Measurements from ENCODE around the gene PDIA6.

PDIA6 gene

DNA sequence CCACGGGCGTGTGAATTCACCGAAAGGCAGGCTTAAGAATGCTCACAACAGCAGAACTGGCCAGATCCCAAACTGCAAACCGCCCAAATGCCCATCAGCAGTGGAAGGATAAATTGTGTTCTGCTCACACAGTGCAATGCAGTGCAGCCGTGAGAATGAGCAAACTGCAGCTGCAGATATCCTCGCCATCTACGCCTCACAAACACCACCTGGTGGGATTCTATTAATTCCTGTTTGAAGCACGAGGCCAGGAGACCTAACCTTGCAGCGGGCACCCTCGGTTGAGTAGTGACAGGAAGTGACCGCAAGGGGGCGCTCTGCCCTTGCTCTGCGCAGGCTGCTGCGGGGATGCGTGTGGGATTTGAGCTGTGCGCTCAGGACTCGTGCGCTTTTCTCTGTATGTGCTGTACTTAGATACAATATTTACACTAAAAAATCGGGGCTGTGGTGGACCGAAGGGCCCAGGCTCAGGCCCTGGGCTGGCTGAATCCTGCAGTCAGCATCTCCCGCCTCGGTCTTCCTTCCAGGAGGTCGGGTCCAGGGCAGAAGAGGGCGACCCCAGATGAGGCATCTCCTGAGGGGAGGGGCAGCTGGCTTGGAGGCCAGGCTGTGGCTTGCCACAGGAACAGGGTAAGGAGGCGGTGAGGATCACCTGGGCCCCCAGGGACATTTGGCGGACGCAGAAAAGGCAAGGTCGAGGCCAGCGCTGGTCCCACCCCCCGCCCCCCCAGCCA lies 19.8 kb upstream of the PDIA6 start:
- TF ChIP-seq, protein P1, sequence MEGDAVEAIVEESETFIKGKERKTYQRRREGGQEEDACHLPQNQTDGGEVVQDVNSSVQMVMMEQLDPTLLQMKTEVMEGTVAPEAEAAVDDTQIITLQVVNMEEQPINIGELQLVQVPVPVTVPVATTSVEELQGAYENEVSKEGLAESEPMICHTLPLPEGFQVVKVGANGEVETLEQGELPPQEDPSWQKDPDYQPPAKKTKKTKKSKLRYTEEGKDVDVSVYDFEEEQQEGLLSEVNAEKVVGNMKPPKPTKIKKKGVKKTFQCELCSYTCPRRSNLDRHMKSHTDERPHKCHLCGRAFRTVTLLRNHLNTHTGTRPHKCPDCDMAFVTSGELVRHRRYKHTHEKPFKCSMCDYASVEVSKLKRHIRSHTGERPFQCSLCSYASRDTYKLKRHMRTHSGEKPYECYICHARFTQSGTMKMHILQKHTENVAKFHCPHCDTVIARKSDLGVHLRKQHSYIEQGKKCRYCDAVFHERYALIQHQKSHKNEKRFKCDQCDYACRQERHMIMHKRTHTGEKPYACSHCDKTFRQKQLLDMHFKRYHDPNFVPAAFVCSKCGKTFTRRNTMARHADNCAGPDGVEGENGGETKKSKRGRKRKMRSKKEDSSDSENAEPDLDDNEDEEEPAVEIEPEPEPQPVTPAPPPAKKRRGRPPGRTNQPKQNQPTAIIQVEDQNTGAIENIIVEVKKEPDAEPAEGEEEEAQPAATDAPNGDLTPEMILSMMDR (IDR thresholded peaks at IDR 0.05; ENCODE audit: extremely low read depth, missing control alignments): peak; percentile 79
- DNase-seq (ENCODE audit: low spot score): peak; percentile 88

DNA sequence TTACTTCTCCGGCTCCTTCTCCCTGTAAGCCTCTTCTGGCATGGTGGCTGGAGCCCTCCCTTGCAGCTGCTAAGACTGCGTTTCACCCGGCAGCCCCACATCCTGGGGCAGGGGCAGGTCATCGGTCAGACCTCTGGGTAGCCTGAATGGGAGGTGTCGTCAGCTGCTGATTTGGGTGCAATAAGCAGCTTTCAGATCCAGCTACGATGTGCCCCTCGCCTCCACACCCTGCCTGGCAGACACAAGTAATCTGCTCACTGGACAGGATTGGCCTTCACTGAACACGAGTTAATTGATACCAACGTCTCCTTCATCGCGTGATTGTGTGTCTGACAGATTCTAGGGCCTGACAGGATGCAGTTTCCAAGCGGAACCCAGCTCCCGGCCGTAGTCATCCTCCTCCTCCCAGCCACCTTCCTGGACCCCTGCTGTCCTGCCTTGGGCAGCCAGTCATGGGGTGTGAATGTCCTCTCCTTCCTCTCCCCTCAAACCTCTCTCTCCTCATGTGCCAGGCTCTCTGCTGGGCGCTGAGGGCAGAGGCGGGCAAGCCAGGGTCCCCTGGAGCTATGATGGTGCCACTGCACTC lies 18.9 kb upstream of the PDIA6 start:
- TF ChIP-seq, protein P1 (IDR thresholded peaks at IDR 0.05; ENCODE audit: extremely low read depth, missing control alignments): no peak
- no peak for DNase-seq (ENCODE audit: low spot score)

DNA sequence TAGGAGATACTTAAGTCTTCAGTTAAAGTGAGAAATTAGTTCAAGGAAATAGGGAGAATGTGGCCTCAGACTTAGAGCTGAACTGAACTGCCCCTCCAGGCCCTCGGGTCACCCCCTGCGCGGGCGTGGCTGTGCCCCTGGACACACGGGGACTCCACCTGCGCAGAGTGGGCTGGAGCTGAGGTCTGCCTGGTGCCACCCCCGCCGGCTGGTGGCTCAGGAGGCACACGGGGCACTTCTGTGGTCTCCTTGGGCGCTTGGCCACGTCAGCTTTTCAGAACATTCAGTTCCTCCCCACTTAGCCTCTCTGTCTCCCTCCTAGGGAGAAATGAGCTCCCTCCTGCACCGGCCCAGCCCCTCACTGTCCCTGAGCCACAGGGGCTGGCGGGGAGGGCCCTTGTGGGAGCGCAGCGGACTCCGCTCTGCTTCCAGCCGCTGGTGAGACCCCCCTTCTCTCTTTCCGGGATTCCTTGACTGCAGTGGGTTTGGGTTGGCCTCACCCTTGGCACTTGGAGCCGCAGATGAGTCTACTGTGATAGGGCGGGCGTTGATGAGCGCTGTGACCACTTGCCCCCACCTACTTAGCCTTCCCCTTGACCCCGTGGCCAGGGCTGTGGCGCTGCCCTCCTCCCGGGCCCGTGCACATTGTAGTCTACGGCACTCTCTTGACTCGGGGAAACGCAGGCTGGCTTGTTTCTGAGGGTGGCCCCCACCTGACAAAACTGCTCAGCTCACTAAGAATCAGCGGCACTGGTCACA lies 18.2 kb upstream of the PDIA6 start:
- DNase-seq (ENCODE audit: low spot score): no peak

DNA sequence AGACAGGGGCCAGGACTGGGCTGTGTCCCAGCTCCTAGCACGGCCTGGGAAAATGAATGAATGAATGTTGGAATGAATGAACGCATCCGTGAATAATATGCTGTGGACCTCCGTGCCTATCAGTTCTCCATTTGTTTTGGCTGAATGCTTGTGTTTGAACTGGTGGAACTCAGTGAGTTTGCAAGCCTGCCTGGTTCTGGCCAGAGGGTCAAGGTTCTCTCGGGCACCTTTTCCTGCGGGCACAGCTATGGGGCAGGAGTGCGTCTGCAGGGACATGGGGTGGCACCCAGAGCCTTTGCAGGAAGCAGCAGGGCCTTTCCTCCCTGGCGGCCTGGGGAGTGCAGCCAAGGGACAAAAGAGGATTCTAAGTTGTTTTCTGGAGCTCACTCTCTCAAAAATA lies 17.6 kb upstream of the PDIA6 start:
- TF ChIP-seq, protein P1 (IDR thresholded peaks at IDR 0.05; ENCODE audit: extremely low read depth, missing control alignments): no peak
- DNase-seq (ENCODE audit: low spot score): no peak

More for the DNA sequence above, 18.2 kb upstream of the PDIA6 start:
- TF ChIP-seq, protein P1 (IDR thresholded peaks at IDR 0.05; ENCODE audit: extremely low read depth, missing control alignments): no peak

DNA sequence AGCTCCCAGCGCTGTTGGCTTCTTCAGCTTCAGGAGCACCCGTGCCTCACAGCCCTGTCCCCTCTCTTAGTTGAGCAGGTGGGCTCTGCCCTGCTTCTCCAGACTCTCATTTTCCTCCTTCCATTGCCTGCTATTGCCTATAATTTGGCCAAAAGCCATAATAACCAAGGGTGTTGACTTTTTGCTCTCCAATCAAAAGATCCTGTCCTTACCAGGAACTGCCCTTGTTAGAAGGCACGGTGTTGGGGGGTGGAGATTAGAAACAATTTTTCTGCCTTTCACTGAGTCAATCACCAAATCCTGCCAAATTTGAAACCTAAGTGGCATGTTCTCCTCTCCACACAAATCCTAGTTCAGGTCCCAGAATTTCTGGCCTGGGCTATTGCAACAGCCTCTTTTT lies 16.7 kb upstream of the PDIA6 start:
- DNase-seq (ENCODE audit: low spot score): no peak

DNA sequence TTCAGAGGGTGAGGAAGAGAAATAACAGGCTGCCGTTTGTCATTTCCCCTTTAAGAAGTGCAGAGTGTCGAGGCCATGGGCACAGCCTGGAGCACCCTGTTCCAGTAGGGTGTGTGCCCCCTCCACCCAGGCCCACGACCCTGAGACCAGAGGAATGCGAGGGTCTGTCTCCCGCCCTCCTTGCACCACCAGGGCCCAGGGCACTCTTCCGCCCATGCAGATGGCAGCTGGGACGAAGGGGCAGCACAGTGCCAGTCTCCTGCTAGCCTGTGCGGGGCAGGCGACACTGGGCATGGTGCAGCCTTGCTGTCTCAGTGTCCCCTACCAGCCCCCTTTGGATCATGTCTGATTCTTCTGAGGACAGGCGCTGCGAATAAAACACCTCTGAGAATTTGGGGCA lies 15.8 kb upstream of the PDIA6 start:
- DNase-seq (ENCODE audit: low spot score): no peak
- TF ChIP-seq, protein P1 (IDR thresholded peaks at IDR 0.05; ENCODE audit: extremely low read depth, missing control alignments): no peak

More for the DNA sequence above, 16.7 kb upstream of the PDIA6 start:
- TF ChIP-seq, protein P1 (IDR thresholded peaks at IDR 0.05; ENCODE audit: extremely low read depth, missing control alignments): no peak

DNA sequence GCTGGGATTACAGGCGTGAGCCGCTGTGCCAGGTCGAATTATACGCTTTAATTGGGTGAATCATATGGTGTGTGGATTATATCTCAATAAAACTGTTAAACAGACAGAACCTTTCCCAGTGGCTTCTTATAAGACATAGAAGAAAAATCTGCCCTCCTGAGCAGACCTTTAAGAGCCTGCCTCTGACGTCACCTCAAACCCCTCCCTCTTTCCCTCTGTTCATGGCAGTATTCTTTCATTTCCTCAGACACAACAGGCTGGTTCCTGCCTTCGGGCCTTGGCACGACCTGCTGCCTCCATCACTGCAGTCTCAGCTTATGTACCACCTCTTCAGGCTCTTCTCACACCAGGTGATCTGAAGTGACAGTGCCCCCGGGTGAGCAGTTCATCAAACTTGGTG lies 14.0 kb upstream of the PDIA6 start:
- DNase-seq (ENCODE audit: low spot score): no peak
- TF ChIP-seq, protein P1 (IDR thresholded peaks at IDR 0.05; ENCODE audit: extremely low read depth, missing control alignments): no peak
